HFFc6 (cell line): ENCODE measurements around the gene CAB39. TPM values are rescaled to one million over a fixed set of nuclear protein-coding genes. Genes with fewer than 3 reads are reported as not detected.

Experiments
- DNase-seq: peaks from one replicate; pipeline ENCODE4 v3.0.0-alpha.2; 2018
- H3K27ac Mint-ChIP-seq: 2 replicates; pipeline ENCODE4 v1.8.0; 2020; ENCODE audit warnings: mild to moderate bottlenecking, mixed read lengths
- H3K27me3 Mint-ChIP-seq: 2 replicates; pipeline ENCODE4 v1.8.0; 2021; ENCODE audit warnings: mild to moderate bottlenecking, moderate library complexity, mixed read lengths; ENCODE audit not compliant: insufficient read depth
- H3K36me3 Mint-ChIP-seq: 2 replicates; pipeline ENCODE4 v1.8.0; 2021; ENCODE audit warnings: low read depth, mixed read lengths
- H3K4me1 Mint-ChIP-seq: 2 replicates; pipeline ENCODE4 v1.8.0; 2020; ENCODE audit warnings: low read depth, mixed read lengths
- H3K4me3 Mint-ChIP-seq: 2 replicates; pipeline ENCODE4 v1.8.0; 2020; ENCODE audit warnings: mild to moderate bottlenecking, moderate library complexity, mixed read lengths
- H3K9me3 Mint-ChIP-seq: 2 replicates; pipeline ENCODE4 v1.8.0; 2020; ENCODE audit warnings: mild to moderate bottlenecking, mixed read lengths
- CTCF ChIP-seq: fragments of 200-600 bp; sonication (generic); IDR thresholded peaks from 2 replicates; pipeline ENCODE4 v1.5.0; 2021; ENCODE audit warnings: antibody characterized with exemption, mild to moderate bottlenecking
- total RNA-seq, 6 experiments: library from RNA; stranded (reverse); fragmentation: NEBNext Ultra II Directional; extraction: Animal tissue kit (Norgen Biotek cat#: 25700); gene quantifications; 2 replicates in 1 of 6; 3 replicates in 5 of 6; pipeline ENCODE4 v1.2.3, GENCODE V29; 2021

CAB39 gene
- total RNA-seq, 6 experiments from 2014 or later: 50.5 to 60.5 (median 55.4) TPM

GRCh38 chr2:230790981-230791380 is 78.3 kb downstream of the CAB39 start:
- no peak overlapping the region for H3K27ac Mint-ChIP-seq

GRCh38 chr2:230793572-230794359 is 81.1 kb downstream of the CAB39 start:
- H3K27me3 Mint-ChIP-seq: peaks cover 2% of the 10 kb centered on the region; the same call in 1 of the 2 replicates
- H3K4me1 Mint-ChIP-seq: peaks cover 49% of the 10 kb centered on the region; the same call in 1 of the 2 replicates
- H3K4me3 Mint-ChIP-seq: peak overlapping the region; percentile 80
- DNase-seq: peak; percentile 99
- TF ChIP-seq CTCF: no peak
- H3K36me3 Mint-ChIP-seq: peaks cover 59% of the 10 kb centered on the region
- H3K27ac Mint-ChIP-seq: peak overlapping the region; percentile 99
- H3K9me3 Mint-ChIP-seq: peaks cover 26% of the 10 kb centered on the region

More at GRCh38 chr2:230790981-230791380, 78.3 kb downstream of the CAB39 start:
- peaks cover 48% of the 10 kb centered on the region for H3K9me3 Mint-ChIP-seq
- no peak for DNase-seq
- peaks cover 49% of the 10 kb centered on the region for H3K4me1 Mint-ChIP-seq
- peaks cover 2% of the 10 kb centered on the region; the same call in 1 of the 2 replicates for H3K27me3 Mint-ChIP-seq
- peaks cover 86% of the 10 kb centered on the region for H3K36me3 Mint-ChIP-seq
- no peak overlapping the region for H3K4me3 Mint-ChIP-seq
- TF ChIP-seq CTCF: no peak

- Mint-ChIP-seq H3K27ac (peak overlapping the region; percentile 99), H3K4me1 (peaks cover 49% of the 10 kb centered on the region; the same call in 1 of the 2 replicates), H3K9me3 (peaks cover 19% of the 10 kb centered on the region), H3K4me3 (peak overlapping the region; percentile 80), H3K27me3 (peaks cover 2% of the 10 kb centered on the region; the same call in 1 of the 2 replicates), H3K36me3 (peaks cover 52% of the 10 kb centered on the region)
- no peak for DNase-seq
- TF ChIP-seq CTCF: no peak
Observed at GRCh38 chr2:230794497-230794896, 81.9 kb downstream of the CAB39 start.

- Mint-ChIP-seq H3K36me3 (peaks cover 46% of the 10 kb centered on the region), H3K4me1 (peaks cover 40% of the 10 kb centered on the region; the same call in 1 of the 2 replicates), H3K9me3 (peaks cover 9% of the 10 kb centered on the region), H3K27me3 (no peaks in the 10 kb centered on the region), H3K27ac (no peak overlapping the region), H3K4me3 (no peak overlapping the region; the same call in 1 of the 2 replicates)
- TF ChIP-seq CTCF: no peak
- DNase-seq: no peak
Observed at GRCh38 chr2:230795856-230796255, 83.2 kb downstream of the CAB39 start.

GRCh38 chr2:230796280-230796862 is 83.7 kb downstream of the CAB39 start:
- Mint-ChIP-seq H3K9me3 (peaks cover 9% of the 10 kb centered on the region), H3K36me3 (peaks cover 43% of the 10 kb centered on the region), H3K4me1 (peaks cover 36% of the 10 kb centered on the region; the same call in 1 of the 2 replicates), H3K27me3 (no peaks in the 10 kb centered on the region), H3K4me3 (no peak overlapping the region; the same call in 1 of the 2 replicates), H3K27ac (no peak overlapping the region)
- no peak for TF ChIP-seq CTCF
- peak; percentile 84 for DNase-seq
